SK-N-SH (cell line): ENCODE measurements around the gene NT5DC3. TPM values are rescaled to one million over a fixed set of nuclear protein-coding genes. Genes with fewer than 3 reads are reported as not detected.

Experiments used
- CTCF ChIA-PET: fragments of 300-600, 350-600 bp; formaldehyde crosslinking; extraction: SDS; loops from one replicate; lab custom pipeline; 2021; lab: Yijun Ruan, JAX
- POLR2A ChIA-PET: fragments of 350-600 bp; sonication (Branson Sonifier 250); formaldehyde crosslinking; extraction: SDS; loops from one replicate; lab custom pipeline; 2020; ENCODE audit warnings: antibody characterized with exemption, inconsistent platforms; lab: Yijun Ruan, JAX
- DNase-seq: peaks from one replicate; pipeline ENCODE4 v3.0.0; 2012
- H2AFZ ChIP-seq: fragments of 200-600 bp; sonication (generic); 2 replicates; pipeline ENCODE4 v1.8.1; 2016; ENCODE audit warnings: antibody characterized with exemption, mild to moderate bottlenecking, low read depth
- H3F3A ChIP-seq: fragments of 200-600 bp; sonication (generic); replicated peaks from 2 replicates; pipeline ENCODE3; 2016; ENCODE audit warnings: antibody characterized with exemption, mild to moderate bottlenecking; ENCODE audit not compliant: insufficient read depth
- H3K27ac ChIP-seq, 2 experiments: fragments of 200-500 bp in 1 of 2; fragments of 200-600 bp in 1 of 2; sonication (Bioruptor generic) in 1 of 2; sonication (generic), shearing (Covaris generic) in 1 of 2; 2 replicates each; pipeline versions ENCODE4 v1.5.1 to v1.6.1; 2014 to 2016; ENCODE audit warnings: low read depth in 2 of 2, inconsistent platforms in 1 of 2, low read length in 1 of 2, mild to moderate bottlenecking in 1 of 2, mixed read lengths in 1 of 2
- H3K27me3 ChIP-seq: fragments of 200-600 bp; sonication (generic), shearing (Covaris generic); 2 replicates; pipeline ENCODE4 v1.6.1; 2016; ENCODE audit warnings: mixed run types; ENCODE audit not compliant: insufficient read depth
- H3K36me3 ChIP-seq, 2 experiments: fragments of 200-500 bp in 1 of 2; fragments of 200-600 bp in 1 of 2; sonication (Bioruptor generic) in 1 of 2; sonication (generic) in 1 of 2; replicated peaks in 1 of 2; 2 replicates each; pipeline versions ENCODE3 to v1.5.1; 2014 to 2016; ENCODE audit warnings: low read length in 1 of 2, mild to moderate bottlenecking in 1 of 2; ENCODE audit not compliant: insufficient read depth in 2 of 2, control insufficient read depth in 1 of 2
- H3K4me1 ChIP-seq, 2 experiments: fragments of 200-500 bp in 1 of 2; fragments of 200-600 bp in 1 of 2; sonication (Bioruptor generic) in 1 of 2; sonication (generic), shearing (Covaris generic) in 1 of 2; 2 replicates each; pipeline versions ENCODE4 v1.5.1 to v1.6.1; 2014 to 2016; ENCODE audit warnings: low read depth in 1 of 2, low read length in 1 of 2, mixed run types in 1 of 2; ENCODE audit not compliant: insufficient read depth in 2 of 2, control insufficient read depth in 1 of 2
- H3K4me2 ChIP-seq: fragments of 200-600 bp; sonication (generic), shearing (Covaris generic); 2 replicates; pipeline ENCODE4 v1.6.1; 2017; ENCODE audit warnings: mixed run types
- H3K4me3 ChIP-seq, 2 experiments: fragments of 200-500 bp in 1 of 2; fragments of 200-600 bp in 1 of 2; sonication (Bioruptor generic) in 1 of 2; sonication (generic), shearing (Covaris generic) in 1 of 2; 2 replicates each; pipeline versions ENCODE4 v1.5.1 to v1.8.1; 2014 to 2016; ENCODE audit warnings: low read depth in 2 of 2, inconsistent platforms in 1 of 2, low read length in 1 of 2, mild to moderate bottlenecking in 1 of 2, mixed read lengths in 1 of 2, moderate library complexity in 1 of 2
- H3K79me2 ChIP-seq: fragments of 200-600 bp; sonication (generic); 2 replicates; pipeline ENCODE4 v1.8.1; 2017; ENCODE audit warnings: mild to moderate bottlenecking; ENCODE audit not compliant: insufficient read depth
- H3K9ac ChIP-seq: fragments of 200-600 bp; sonication (generic); 2 replicates; pipeline ENCODE4 v1.6.1; 2017; ENCODE audit warnings: mixed run types
- H3K9me2 ChIP-seq: fragments of 200-600 bp; sonication (generic); 2 replicates; pipeline ENCODE4 v1.6.1; 2017; ENCODE audit warnings: mixed run types
- H3K9me3 ChIP-seq: fragments of 200-600 bp; sonication (generic); 2 replicates; pipeline ENCODE4 v1.6.1; 2017; ENCODE audit warnings: mixed run types, mild to moderate bottlenecking, moderate library complexity
- H4K20me1 ChIP-seq: fragments of 200-600 bp; sonication (generic); 2 replicates; pipeline ENCODE4 v1.6.1; 2017; ENCODE audit warnings: mild to moderate bottlenecking, mixed run types; ENCODE audit not compliant: insufficient read depth
- FOSL2 ChIP-seq: IDR thresholded peaks from 2 replicates; pipeline ENCODE4 v1.4.0; 2012; ENCODE audit warnings: low read depth, mild to moderate bottlenecking, moderate library complexity, borderline replicate concordance
- GABPA ChIP-seq: IDR thresholded peaks from 2 replicates; pipeline ENCODE4 v1.4.0; 2012; ENCODE audit warnings: low read depth, mild to moderate bottlenecking
- GATA2 ChIP-seq: sonication (generic); formaldehyde crosslinking; IDR thresholded peaks from 2 replicates; pipeline ENCODE4 v1.5.0; 2020; ENCODE audit warnings: mild to moderate bottlenecking, missing genetic modification reagents
- IRF3 ChIP-seq: fragments of 150-350 bp; IDR thresholded peaks from 2 replicates; pipeline ENCODE4 v1.6.1; 2016; ENCODE audit warnings: mild to moderate bottlenecking, low read depth, low read length
- JUND ChIP-seq: IDR thresholded peaks from 2 replicates; pipeline ENCODE4 v1.4.0; 2012
- MAX ChIP-seq: IDR thresholded peaks from 2 replicates; pipeline ENCODE4 v1.4.0; 2012; ENCODE audit warnings: low read depth
- NFIC ChIP-seq: IDR thresholded peaks from 2 replicates; pipeline ENCODE4 v1.4.0; 2012; ENCODE audit warnings: borderline replicate concordance
- RAD21 ChIP-seq: IDR thresholded peaks from 2 replicates; pipeline ENCODE4 v1.6.1; 2012; ENCODE audit warnings: mild to moderate bottlenecking, low read length
- REST ChIP-seq: IDR thresholded peaks from 2 replicates; pipeline ENCODE4 v1.6.1; 2012; ENCODE audit warnings: mild to moderate bottlenecking, low read depth, low read length, moderate library complexity
- RFX5 ChIP-seq: IDR thresholded peaks from 2 replicates; pipeline ENCODE4 v1.6.1; 2012; ENCODE audit warnings: mild to moderate bottlenecking, improper control_type of control experiment, low read length
- RXRA ChIP-seq: IDR thresholded peaks from 2 replicates; pipeline ENCODE4 v1.4.0; 2012; ENCODE audit warnings: low read depth, mild to moderate bottlenecking, borderline replicate concordance
- SIN3A ChIP-seq: IDR thresholded peaks from 2 replicates; pipeline ENCODE4 v1.6.1; 2012; ENCODE audit warnings: low read depth, mild to moderate bottlenecking, low read length, moderate library complexity, borderline replicate concordance
- TAF1 ChIP-seq: IDR thresholded peaks from 2 replicates; pipeline ENCODE4 v1.6.1; 2012; ENCODE audit warnings: low read depth, mild to moderate bottlenecking, low read length, moderate library complexity, borderline replicate concordance
- TCF12 ChIP-seq: IDR thresholded peaks from 2 replicates; pipeline ENCODE4 v1.4.0; 2012
- USF1 ChIP-seq: IDR thresholded peaks from 2 replicates; pipeline ENCODE4 v1.4.0; 2012; ENCODE audit warnings: low read depth, borderline replicate concordance
- USF2 ChIP-seq: fragments of 150-350 bp; IDR thresholded peaks from 2 replicates; pipeline ENCODE4 v1.6.1; 2017; ENCODE audit warnings: antibody characterized with exemption, low read length, low read depth, borderline replicate concordance
- ZBTB33 ChIP-seq: IDR thresholded peaks from 2 replicates; pipeline ENCODE4 v1.4.0; 2012; ENCODE audit warnings: low read depth, borderline replicate concordance
- WGBS: methylation state at CpG from one replicate; pipeline ENCODE4 v1.1.6; 2017; ENCODE audit warnings: low lambda C conversion rate; 5-methylcytosine and 5-hydroxymethylcytosine counted together
- polyA plus RNA-seq, 3 experiments: library from polyadenylated mRNA; depleted of rRNA; stranded (reverse); fragments of >200 nt; gene quantifications; 2 replicates each; pipeline ENCODE4 v1.2.3, GENCODE V29; 2012

The NT5DC3 gene
- polyA plus RNA-seq, 1 of the 3 experiments (the other 2 are of a cell fraction) = 11.0 TPM

GRCh38 chr12:103830025-103830725 is 10.9 kb downstream of the NT5DC3 start:
- DNase-seq = no peak
- ChIA-PET CTCF (no interaction called here), POLR2A (no interaction called here)
- Histone ChIP-seq H3K9me3 (0 out of 2 replicates have a peak, but pooled peaks cover 8% of the 10 kb centered on the region), H3K9ac (no peak overlapping the region), H3F3A (peaks cover 8% of the 10 kb centered on the region), H3K4me3 (no peak overlapping the region), H3K79me2 (peaks cover 96% of the 10 kb centered on the region), H3K4me1 (peaks cover 0 to 10% of the 10 kb centered on the region in 2 experiments; a peak in 2 of 4 replicates), H3K27ac (no peak overlapping the region), H4K20me1 (peaks cover 12% of the 10 kb centered on the region; the same call in 1 of the 2 replicates), H3K27me3 (no peaks in the 10 kb centered on the region), H3K9me2 (no peaks in the 10 kb centered on the region), H3K36me3 (peaks cover 0 to 11% of the 10 kb centered on the region in 2 experiments), H2AFZ (no peak overlapping the region), H3K4me2 (no peak overlapping the region)
- 96% methylated on average over 5 of the region's 5 CpGs for WGBS
- TF ChIP-seq SIN3A (no peak), GABPA (no peak), NFIC (no peak), GATA2 (CRISPR knock-in tag) (no peak), FOSL2 (no peak), RXRA (no peak), USF2 (no peak), TCF12 (no peak), IRF3 (no peak), MAX (no peak), RAD21 (no peak), USF1 (no peak)

- H3F3A ChIP-seq = peaks cover 8% of the 10 kb centered on the region
- peaks cover 93% of the 10 kb centered on the region for H3K79me2 ChIP-seq
- H3K4me1 ChIP-seq = peaks cover 0 to 15% of the 10 kb centered on the region in 2 experiments; a peak in 2 of 4 replicates
- 0 out of 2 replicates have a peak, but pooled peaks cover 8% of the 10 kb centered on the region for H3K9me3 ChIP-seq
- H2AFZ ChIP-seq = no peak overlapping the region
- CTCF ChIA-PET = no interaction called here
- no peak overlapping the region for H3K9ac ChIP-seq
- DNase-seq = no peak
- H3K27me3 ChIP-seq = no peaks in the 10 kb centered on the region
- POLR2A ChIA-PET = no interaction called here
- H3K9me2 ChIP-seq = no peaks in the 10 kb centered on the region
- peaks cover 0 to 11% of the 10 kb centered on the region in 2 experiments for H3K36me3 ChIP-seq
- TF ChIP-seq JUND (no peak), GATA2 (CRISPR knock-in tag) (no peak), RFX5 (no peak), REST (no peak), TAF1 (no peak), NFIC (no peak), ZBTB33 (no peak)
- H3K27ac ChIP-seq = no peak overlapping the region
- H3K4me2 ChIP-seq = no peak overlapping the region
- H4K20me1 ChIP-seq = peaks cover 13% of the 10 kb centered on the region
- H3K4me3 ChIP-seq = no peak overlapping the region
Measured at GRCh38 chr12:103829092-103829491, 11.9 kb downstream of the NT5DC3 start.
